HG02840 (cell line): ENCODE data around the gene SLC25A44.

ENCODE experiments used
- ATAC-seq: cut with Tn5 transposase; IDR thresholded peaks from one replicate; pipeline ENCODE4 v1.9.1; 2021; ENCODE audit warnings: mild to moderate bottlenecking, moderate library complexity, moderate number of reproducible peaks; ENCODE audit not compliant: unreplicated experiment, low FRiP score

Gene SLC25A44

GRCh38 chr1:156193488-156194299 lies at the start of gene SLC25A44:
SLC25A44 (plus strand) TSS chr1:156194104; CDS start chr1:156199848, 5,744 bp downstream.
- peak; percentile 95 for ATAC-seq

GRCh38 chr1:156144742-156145141 lies 49.2 kb upstream of the SLC25A44 start:
- no peak for ATAC-seq

- no peak for ATAC-seq
Observed at GRCh38 chr1:156145650-156146019, 48.3 kb upstream of the SLC25A44 start.

- ATAC-seq = no peak
Observed at GRCh38 chr1:156146020-156146768, 47.7 kb upstream of the SLC25A44 start.

- ATAC-seq = no peak
Observed at GRCh38 chr1:156146769-156147405, 47.0 kb upstream of the SLC25A44 start.

- no peak for ATAC-seq
Observed at GRCh38 chr1:156148216-156148615, 45.7 kb upstream of the SLC25A44 start.

- peak; percentile 53 for ATAC-seq
Observed at GRCh38 chr1:156149374-156150332, 44.3 kb upstream of the SLC25A44 start.

- ATAC-seq = no peak
Observed at GRCh38 chr1:156150333-156151011, 43.4 kb upstream of the SLC25A44 start.

- no peak for ATAC-seq
Observed at GRCh38 chr1:156151093-156151688, 42.7 kb upstream of the SLC25A44 start.

- ATAC-seq = no peak
Observed at GRCh38 chr1:156152628-156153027, 41.3 kb upstream of the SLC25A44 start.

GRCh38 chr1:156153362-156153761 lies 40.5 kb upstream of the SLC25A44 start, which contains the start of gene SEMA4A:
SEMA4A (plus strand) TSS chr1:156153585; CDS start chr1:156154579, 994 bp downstream.
- ATAC-seq = no peak

GRCh38 chr1:156154317-156154749 lies 39.6 kb upstream of the SLC25A44 start:
- no peak for ATAC-seq

- ATAC-seq = no peak
Observed at GRCh38 chr1:156155756-156156510, 38.0 kb upstream of the SLC25A44 start.

- ATAC-seq = no peak
Observed at GRCh38 chr1:156157506-156157905, 36.4 kb upstream of the SLC25A44 start.

- ATAC-seq = no peak
Observed at GRCh38 chr1:156157966-156158365, 35.9 kb upstream of the SLC25A44 start.

- no peak for ATAC-seq
Observed at GRCh38 chr1:156160000-156160742, 33.7 kb upstream of the SLC25A44 start.

- ATAC-seq = no peak
Observed at GRCh38 chr1:156160743-156161171, 33.1 kb upstream of the SLC25A44 start.
